ENCODE results near the gene TBX5.

DNA sequence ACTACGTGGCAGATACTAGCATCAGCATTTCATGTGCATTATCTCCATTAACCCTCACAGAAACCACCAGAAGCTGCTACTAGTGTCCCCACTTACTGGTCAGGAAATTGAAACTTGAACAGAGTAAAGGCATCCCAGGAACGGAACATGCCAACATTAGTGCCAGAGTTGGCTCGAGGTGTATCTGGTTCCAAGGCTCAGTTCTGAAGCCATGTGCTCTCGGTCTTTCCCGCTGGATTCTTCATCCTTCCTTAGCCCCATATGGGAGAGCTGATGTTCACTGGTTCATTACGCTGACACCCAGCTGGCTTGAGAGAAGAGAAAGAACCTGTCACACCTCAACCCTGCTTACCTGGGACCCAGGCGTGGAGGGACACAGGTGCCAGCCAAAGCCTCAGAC lies 91.5 kb downstream of the TBX5 start:
- TF ChIP-seq, protein P1, sequence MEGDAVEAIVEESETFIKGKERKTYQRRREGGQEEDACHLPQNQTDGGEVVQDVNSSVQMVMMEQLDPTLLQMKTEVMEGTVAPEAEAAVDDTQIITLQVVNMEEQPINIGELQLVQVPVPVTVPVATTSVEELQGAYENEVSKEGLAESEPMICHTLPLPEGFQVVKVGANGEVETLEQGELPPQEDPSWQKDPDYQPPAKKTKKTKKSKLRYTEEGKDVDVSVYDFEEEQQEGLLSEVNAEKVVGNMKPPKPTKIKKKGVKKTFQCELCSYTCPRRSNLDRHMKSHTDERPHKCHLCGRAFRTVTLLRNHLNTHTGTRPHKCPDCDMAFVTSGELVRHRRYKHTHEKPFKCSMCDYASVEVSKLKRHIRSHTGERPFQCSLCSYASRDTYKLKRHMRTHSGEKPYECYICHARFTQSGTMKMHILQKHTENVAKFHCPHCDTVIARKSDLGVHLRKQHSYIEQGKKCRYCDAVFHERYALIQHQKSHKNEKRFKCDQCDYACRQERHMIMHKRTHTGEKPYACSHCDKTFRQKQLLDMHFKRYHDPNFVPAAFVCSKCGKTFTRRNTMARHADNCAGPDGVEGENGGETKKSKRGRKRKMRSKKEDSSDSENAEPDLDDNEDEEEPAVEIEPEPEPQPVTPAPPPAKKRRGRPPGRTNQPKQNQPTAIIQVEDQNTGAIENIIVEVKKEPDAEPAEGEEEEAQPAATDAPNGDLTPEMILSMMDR (IDR thresholded peaks at IDR 0.05), result no peak
- TF ChIP-seq POLR2A (IDR thresholded peaks at IDR 0.05), result no peak
